Measurements from ENCODE around the gene ETV6.
"Not testable (repeated sequence)": the region's sequence is repeated elsewhere in the genome, so short reads cannot be mapped to it uniquely, and the experiment has no call there.

The ETV6 gene

GRCh38 chr12:11673666-11674461 is 24.4 kb downstream of the ETV6 start:
- DNase-seq (ENCODE audit: insufficient read length) (no peak), FAIRE-seq (no peak)
- no peak for TF ChIP-seq POLR2A (IDR thresholded peaks at IDR 0.05; ENCODE audit: low read depth, low read length)
- no peak for TF ChIP-seq TAF1 (IDR thresholded peaks at IDR 0.05; ENCODE audit: borderline replicate concordance, low read depth, low read length)
- no peak for TF ChIP-seq POLR2AphosphoS5 (IDR thresholded peaks at IDR 0.05; ENCODE audit: low read depth, low read length)

GRCh38 chr12:11674894-11675390 is 25.5 kb downstream of the ETV6 start:
- TF ChIP-seq POLR2AphosphoS5 (IDR thresholded peaks at IDR 0.05; ENCODE audit: low read depth, low read length), result no peak
- TF ChIP-seq TAF1 (IDR thresholded peaks at IDR 0.05; ENCODE audit: borderline replicate concordance, low read depth, low read length), result no peak
- no peak for TF ChIP-seq POLR2A (IDR thresholded peaks at IDR 0.05; ENCODE audit: low read depth, low read length)
- DNase-seq (ENCODE audit: insufficient read length) (no peak), FAIRE-seq (no peak)

- no peak for FAIRE-seq
- no peak for TF ChIP-seq POLR2A (IDR thresholded peaks at IDR 0.05; ENCODE audit: low read depth, low read length)
- TF ChIP-seq POLR2AphosphoS5 (IDR thresholded peaks at IDR 0.05; ENCODE audit: low read depth, low read length), result no peak
- TF ChIP-seq TAF1 (IDR thresholded peaks at IDR 0.05; ENCODE audit: borderline replicate concordance, low read depth, low read length), result no peak
- DNase-seq (ENCODE audit: insufficient read length), result no peak
These were observed 26.6 kb downstream of the ETV6 start for GRCh38 chr12:11676052-11676451.

- no peak for FAIRE-seq
- DNase-seq (ENCODE audit: insufficient read length), result no peak
- TF ChIP-seq TAF1 (IDR thresholded peaks at IDR 0.05; ENCODE audit: borderline replicate concordance, low read depth, low read length), result no peak
- no peak for TF ChIP-seq POLR2A (IDR thresholded peaks at IDR 0.05; ENCODE audit: low read depth, low read length)
- no peak for TF ChIP-seq POLR2AphosphoS5 (IDR thresholded peaks at IDR 0.05; ENCODE audit: low read depth, low read length)
These were observed 27.6 kb downstream of the ETV6 start for GRCh38 chr12:11677093-11677492.

- no peak for TF ChIP-seq POLR2A (IDR thresholded peaks at IDR 0.05; ENCODE audit: low read depth, low read length)
- TF ChIP-seq POLR2AphosphoS5 (IDR thresholded peaks at IDR 0.05; ENCODE audit: low read depth, low read length), result no peak
- TF ChIP-seq TAF1 (IDR thresholded peaks at IDR 0.05; ENCODE audit: borderline replicate concordance, low read depth, low read length), result no peak
- DNase-seq (ENCODE audit: insufficient read length) (no peak), FAIRE-seq (no peak)
These were observed 28.3 kb downstream of the ETV6 start for GRCh38 chr12:11677752-11678151.

- DNase-seq (ENCODE audit: insufficient read length) (no peak), FAIRE-seq (no peak)
- TF ChIP-seq POLR2AphosphoS5 (IDR thresholded peaks at IDR 0.05; ENCODE audit: low read depth, low read length) (no peak), TAF1 (IDR thresholded peaks at IDR 0.05; ENCODE audit: borderline replicate concordance, low read depth, low read length) (no peak), POLR2A (IDR thresholded peaks at IDR 0.05; ENCODE audit: low read depth, low read length) (no peak)
These were observed 29.3 kb downstream of the ETV6 start for GRCh38 chr12:11678781-11679180.

- TF ChIP-seq POLR2A (IDR thresholded peaks at IDR 0.05; ENCODE audit: low read depth, low read length) (no peak), POLR2AphosphoS5 (IDR thresholded peaks at IDR 0.05; ENCODE audit: low read depth, low read length) (no peak), TAF1 (IDR thresholded peaks at IDR 0.05; ENCODE audit: borderline replicate concordance, low read depth, low read length) (no peak)
- FAIRE-seq, result no peak
- DNase-seq (ENCODE audit: insufficient read length), result no peak
These were observed 31.7 kb downstream of the ETV6 start for GRCh38 chr12:11681207-11681606.

- not testable (repeated sequence) for DNase-seq (ENCODE audit: insufficient read length); FAIRE-seq
These were observed 32.2 kb downstream of the ETV6 start for GRCh38 chr12:11681695-11682094.

- DNase-seq (ENCODE audit: insufficient read length), result no peak
- no peak for FAIRE-seq
- TF ChIP-seq POLR2AphosphoS5 (IDR thresholded peaks at IDR 0.05; ENCODE audit: low read depth, low read length) (no peak), POLR2A (IDR thresholded peaks at IDR 0.05; ENCODE audit: low read depth, low read length) (no peak), TAF1 (IDR thresholded peaks at IDR 0.05; ENCODE audit: borderline replicate concordance, low read depth, low read length) (no peak)
These were observed 34.9 kb downstream of the ETV6 start for GRCh38 chr12:11684393-11684792.

GRCh38 chr12:11684811-11685210 is 35.3 kb downstream of the ETV6 start:
- no peak for TF ChIP-seq POLR2AphosphoS5 (IDR thresholded peaks at IDR 0.05; ENCODE audit: low read depth, low read length)
- no peak for TF ChIP-seq POLR2A (IDR thresholded peaks at IDR 0.05; ENCODE audit: low read depth, low read length)
- TF ChIP-seq TAF1 (IDR thresholded peaks at IDR 0.05; ENCODE audit: borderline replicate concordance, low read depth, low read length), result no peak
- DNase-seq (ENCODE audit: insufficient read length), result no peak
- FAIRE-seq, result no peak

GRCh38 chr12:11685316-11685715 is 35.8 kb downstream of the ETV6 start:
- DNase-seq (ENCODE audit: insufficient read length) (no peak), FAIRE-seq (peak; percentile 69)
- TF ChIP-seq TAF1 (IDR thresholded peaks at IDR 0.05; ENCODE audit: borderline replicate concordance, low read depth, low read length), result no peak
- no peak for TF ChIP-seq POLR2AphosphoS5 (IDR thresholded peaks at IDR 0.05; ENCODE audit: low read depth, low read length)
- TF ChIP-seq POLR2A (IDR thresholded peaks at IDR 0.05; ENCODE audit: low read depth, low read length), result no peak

GRCh38 chr12:11685716-11686115 is 36.2 kb downstream of the ETV6 start:
- FAIRE-seq, result no peak

More at GRCh38 chr12:11685716-11686115, 36.2 kb downstream of the ETV6 start:
- DNase-seq (ENCODE audit: insufficient read length), result no peak
- TF ChIP-seq TAF1 (IDR thresholded peaks at IDR 0.05; ENCODE audit: borderline replicate concordance, low read depth, low read length) (no peak), POLR2A (IDR thresholded peaks at IDR 0.05; ENCODE audit: low read depth, low read length) (no peak), POLR2AphosphoS5 (IDR thresholded peaks at IDR 0.05; ENCODE audit: low read depth, low read length) (no peak)

Data from GM12892 (cell line).